IMR-90 (cell line): ENCODE measurements around the gene AVPR1B. TPM values are rescaled to one million over a fixed set of nuclear protein-coding genes. Genes with fewer than 3 reads are reported as not detected.

Source experiments
- microRNA-seq, 2 experiments: library from miRNA; stranded (forward) in 1 of 2; unstranded in 1 of 2; fragments of 10-50 nt in 1 of 2; fragments of <30 nt in 1 of 2; gene quantifications in 1 of 2; microRNA quantifications in 1 of 2; one replicate each; pipeline versions ENCODE3 to v1.1.0; 2013 to 2020; ENCODE audit not compliant: insufficient read depth in 1 of 2, insufficient read length in 1 of 2, unreplicated experiment in 1 of 2
- polyA plus RNA-seq, 3 experiments: library from polyadenylated mRNA; depleted of rRNA; stranded (reverse); fragments of >200 nt; gene quantifications; 2 replicates each; pipeline ENCODE4 v1.2.3, GENCODE V29; 2012; ENCODE audit warnings: low replicate concordance in 1 of 3
- small RNA-seq, 5 experiments: library from RNA; depleted of rRNA; stranded (forward); fragments of <200 nt; gene quantifications; one replicate each; pipeline ENCODE3, GENCODE V24; 2012
- total RNA-seq: library from RNA; depleted of rRNA; stranded (reverse); fragments of >200 nt; gene quantifications from 2 replicates; pipeline ENCODE4 v1.2.3, GENCODE V29; 2012; rRNA removed

The AVPR1B gene
- total and polyA plus RNA-seq, 2 of the 4 experiments (the other 2 are of a cell fraction) = not detected

Small RNA genes within 50 kb of the gene (microRNA-seq; reads per million reads assigned to microRNA genes)
- not detected for gene RF00271 (ENCODE audit: insufficient read depth, insufficient read length)

Small RNA genes within 50 kb of the gene (small RNA-seq; reads per million reads assigned to genes)
- 0 reads per million in 5 experiments for gene RF00271

Other genes starting within 250 kb of the AVPR1B start
- under 0.01 TPM in 1 of 2 replicates, not detected in the other for gene SLC26A9, start 173.9 kb downstream of the AVPR1B start, total RNA-seq
- gene SLC26A9, start 173.9 kb downstream of the AVPR1B start, polyA plus RNA-seq (2012; rRNA removed) = not detected in 2 replicates
- gene RAB7B, start 114.0 kb downstream of the AVPR1B start, total RNA-seq = 9.1 and 10.6 TPM in 2 replicates
- 14.6 and 14.7 TPM in 2 replicates for gene RAB7B, start 114.0 kb downstream of the AVPR1B start, polyA plus RNA-seq (2012; rRNA removed)
- not detected in 2 replicates for gene CTSE, start 93.5 kb downstream of the AVPR1B start, total RNA-seq
- not detected in 2 replicates for gene CTSE, start 93.5 kb downstream of the AVPR1B start, polyA plus RNA-seq (2012; rRNA removed)
- not detected in 2 replicates for gene RHEX, start 64.2 kb downstream of the AVPR1B start, total RNA-seq
- not detected in 2 replicates for gene RHEX, start 64.2 kb downstream of the AVPR1B start, polyA plus RNA-seq (2012; rRNA removed)
- 2.2 and 4.2 TPM in 2 replicates for gene FAM72A, start 85.5 kb upstream of the AVPR1B start, total RNA-seq
- 3.8 and 5.0 TPM in 2 replicates for gene FAM72A, start 85.5 kb upstream of the AVPR1B start, polyA plus RNA-seq (2012; rRNA removed)
- gene SRGAP2, start 86.2 kb upstream of the AVPR1B start, total RNA-seq = 33.3 and 50.3 TPM in 2 replicates
- 19.7 and 20.7 TPM in 2 replicates for gene SRGAP2, start 86.2 kb upstream of the AVPR1B start, polyA plus RNA-seq (2012; rRNA removed)